Stimulated activated CD4-positive, alpha-beta T cell treated with anti-CD3 and anti-CD28 coated beads, TNF-alpha, amount 100 ng/mL, for 4 hours (primary cell): ENCODE measurements around the gene BCL11B.
A peak's percentile ranks its signal among the peaks of the same experiment; 100 is the strongest.
"Not testable (repeated sequence)": the region's sequence is repeated elsewhere in the genome, so short reads cannot be mapped to it uniquely, and the experiment has no call there.

ENCODE experiments used
- DNase-seq, 3 experiments: peaks; one replicate each; pipeline ENCODE4 v3.0.0-alpha.2; 2020; ENCODE audit warnings: low read depth in 3 of 3

BCL11B gene

DNA sequence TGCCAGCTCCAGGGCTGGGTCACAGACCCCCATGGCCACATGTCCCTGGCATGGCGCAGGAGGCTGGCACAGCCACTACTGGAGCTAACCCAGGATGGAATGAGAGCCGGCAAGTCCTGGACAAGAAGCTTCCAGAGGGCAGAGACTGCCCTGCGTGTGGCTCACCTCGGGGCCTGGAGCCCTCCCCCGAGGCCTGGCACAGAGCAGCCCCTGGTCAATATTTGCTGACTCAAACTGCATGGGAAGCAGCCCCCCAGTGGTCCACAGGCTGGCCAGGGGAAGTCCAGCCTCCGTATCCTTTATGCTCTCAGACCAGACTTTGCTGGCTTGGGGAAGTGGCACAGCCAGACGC is 71.4 kb downstream of the BCL11B start:
- no peak for DNase-seq

DNA sequence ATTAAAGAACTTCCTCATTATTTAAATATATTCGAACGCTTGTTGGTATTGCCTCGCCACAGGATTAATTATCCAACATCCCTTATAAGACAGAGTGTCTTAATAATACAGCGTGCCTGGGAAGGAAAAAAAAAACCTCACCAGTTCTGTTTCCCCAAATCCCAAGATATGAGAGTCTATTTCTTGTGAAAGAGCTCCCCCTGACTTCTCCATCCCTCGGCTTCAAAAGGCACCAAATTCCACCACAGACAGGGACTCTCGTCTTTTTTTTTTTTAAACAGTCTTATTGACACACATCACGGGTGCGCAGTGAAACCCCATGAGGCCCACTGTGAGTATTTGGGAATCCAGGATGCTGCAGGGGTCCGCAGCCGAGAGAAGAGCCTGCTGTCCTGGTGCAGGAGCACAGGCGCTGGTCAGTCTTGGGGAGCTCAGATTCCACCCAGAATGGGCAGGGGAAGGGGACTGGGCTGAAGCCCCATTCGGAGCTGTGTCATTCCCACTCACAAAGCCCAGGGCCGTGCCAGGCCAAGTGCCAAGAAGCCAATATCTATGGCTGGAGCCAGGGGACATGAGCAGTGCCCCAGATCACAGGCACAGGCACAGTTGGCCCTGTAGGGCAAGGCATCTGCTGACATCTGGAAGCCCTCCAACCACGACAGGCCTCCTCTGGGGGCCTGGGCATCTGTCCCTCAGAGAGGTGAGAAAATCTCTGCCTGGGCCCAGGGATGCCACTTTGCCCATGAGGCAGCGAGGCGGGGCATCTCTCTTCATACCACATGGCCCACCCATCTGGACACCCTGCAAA is 71.9 kb downstream of the BCL11B start:
- DNase-seq, result no peak

DNA sequence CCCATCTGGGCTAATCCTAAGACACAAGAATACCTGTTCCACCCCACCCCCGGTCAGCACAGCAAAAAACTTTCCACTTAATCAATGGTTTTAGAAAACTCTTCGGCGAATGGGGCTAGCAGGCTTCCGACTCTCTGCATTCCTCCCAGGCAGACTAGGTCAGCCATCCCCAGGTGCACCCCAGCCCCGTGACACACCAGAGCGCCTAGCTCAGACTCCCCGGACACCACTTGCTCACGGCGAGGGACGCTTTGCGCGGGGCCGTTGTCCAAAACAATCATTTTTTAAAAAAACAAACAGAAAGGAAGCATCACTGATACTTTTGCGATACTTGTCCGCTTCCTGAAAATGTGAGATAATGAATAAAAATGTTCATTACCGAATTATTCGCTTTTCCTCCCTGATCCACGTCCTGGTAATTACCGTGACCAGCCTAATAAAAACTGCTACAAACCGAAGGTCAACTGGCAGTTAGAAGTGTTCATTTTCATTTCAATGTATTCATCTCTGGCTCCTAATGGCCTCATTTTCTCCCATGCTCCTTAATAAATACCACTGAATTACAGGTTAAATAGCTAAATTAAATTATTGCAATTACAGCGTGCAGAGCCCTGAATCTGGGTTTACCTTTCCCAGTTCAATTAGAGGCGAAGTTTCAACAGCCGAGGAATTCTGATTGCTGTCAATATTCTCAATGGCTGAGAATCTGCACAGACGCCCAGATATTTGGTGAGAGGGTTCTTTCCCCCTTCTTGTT is 73.1 kb downstream of the BCL11B start:
- no peak for DNase-seq

DNA sequence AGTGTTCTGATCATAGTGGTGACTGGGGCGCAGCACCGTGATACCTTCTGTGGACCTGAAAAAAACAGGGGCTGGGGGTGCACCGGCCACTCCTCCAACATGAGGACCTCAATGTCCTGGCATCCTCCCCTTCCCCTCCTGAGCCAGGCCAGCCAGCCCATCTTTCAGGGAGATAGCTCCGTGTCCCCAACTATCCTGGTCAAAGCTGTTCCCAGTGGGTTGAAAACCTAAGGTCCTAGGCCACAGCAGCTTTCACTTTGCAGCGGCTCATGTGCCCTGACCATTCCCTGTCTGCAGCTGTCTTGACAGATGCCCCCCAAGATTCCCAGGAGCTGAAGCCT is 75.7 kb downstream of the BCL11B start:
- DNase-seq, result no peak

DNA sequence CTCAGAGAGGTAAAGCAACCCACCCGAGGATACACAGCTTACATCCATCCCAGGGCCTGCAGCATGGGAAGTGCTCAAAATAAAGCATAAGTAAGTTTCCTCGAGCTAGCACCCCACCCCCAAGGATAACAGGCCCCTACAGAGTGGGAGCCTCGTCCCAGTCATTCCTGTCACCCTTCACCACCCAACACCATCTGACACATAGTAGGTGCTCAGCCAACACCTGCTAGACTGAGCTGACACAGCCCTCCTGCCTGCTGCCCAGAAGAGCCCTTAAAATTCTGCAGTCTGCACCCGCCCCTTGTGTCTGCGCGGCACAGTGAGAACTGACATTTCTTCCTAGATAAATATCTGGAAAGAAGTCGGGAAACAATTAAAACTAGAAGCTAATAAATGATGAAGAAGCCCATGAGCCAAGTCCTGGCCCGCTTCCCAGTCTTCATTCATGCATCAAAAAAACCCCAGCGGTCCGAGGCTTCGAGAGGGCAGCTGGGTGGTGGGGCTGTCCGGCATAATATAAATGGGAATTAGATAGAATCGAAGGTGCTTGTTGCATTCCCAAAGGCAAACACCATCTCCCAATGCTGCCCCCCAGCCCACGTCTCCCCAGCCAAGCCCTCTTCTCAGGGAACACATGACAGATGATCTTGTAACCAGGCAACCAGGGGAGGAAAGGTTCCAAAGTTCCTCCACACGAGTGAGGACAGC is 76.2 kb downstream of the BCL11B start:
- no peak for DNase-seq

DNA sequence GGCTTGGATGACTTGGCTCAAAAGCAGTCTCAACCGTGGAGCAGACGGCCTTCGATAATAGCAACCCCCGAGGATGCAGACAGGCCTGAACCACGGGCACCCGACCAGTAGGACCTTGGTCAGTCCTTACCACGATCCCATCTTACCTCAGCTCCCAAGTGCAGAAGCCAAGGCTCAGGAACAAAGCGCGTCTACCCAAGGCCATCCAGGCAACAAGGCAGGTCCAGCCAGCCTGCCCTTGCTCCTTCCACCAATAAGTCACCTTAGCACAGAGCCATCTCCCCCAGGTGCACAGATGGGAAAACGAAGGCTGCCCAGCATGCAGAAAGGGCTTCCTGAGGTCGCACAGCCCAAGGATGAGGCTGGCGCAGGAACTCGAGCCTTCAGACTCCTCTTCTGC is 77.3 kb downstream of the BCL11B start:
- no peak for DNase-seq

DNA sequence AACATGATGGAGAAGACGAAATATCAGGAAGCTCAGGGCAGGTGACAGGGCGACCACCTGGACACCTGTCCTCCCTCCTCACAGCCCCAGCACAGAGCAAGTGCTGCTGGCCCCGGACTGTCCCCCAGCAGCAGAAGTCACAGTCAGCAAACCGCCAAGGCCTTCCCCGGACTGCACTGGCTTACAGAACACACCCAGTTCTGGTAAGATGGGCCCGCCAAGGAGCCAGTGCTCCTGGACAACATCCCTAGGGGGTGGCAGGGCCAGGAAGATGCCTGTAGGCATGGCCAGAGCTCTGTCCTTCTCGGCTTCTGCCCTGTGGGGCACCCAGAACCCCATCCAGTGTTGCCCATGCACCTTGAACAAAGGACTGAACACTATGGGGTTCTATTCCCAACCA is 77.9 kb downstream of the BCL11B start:
- DNase-seq, result no peak

DNA sequence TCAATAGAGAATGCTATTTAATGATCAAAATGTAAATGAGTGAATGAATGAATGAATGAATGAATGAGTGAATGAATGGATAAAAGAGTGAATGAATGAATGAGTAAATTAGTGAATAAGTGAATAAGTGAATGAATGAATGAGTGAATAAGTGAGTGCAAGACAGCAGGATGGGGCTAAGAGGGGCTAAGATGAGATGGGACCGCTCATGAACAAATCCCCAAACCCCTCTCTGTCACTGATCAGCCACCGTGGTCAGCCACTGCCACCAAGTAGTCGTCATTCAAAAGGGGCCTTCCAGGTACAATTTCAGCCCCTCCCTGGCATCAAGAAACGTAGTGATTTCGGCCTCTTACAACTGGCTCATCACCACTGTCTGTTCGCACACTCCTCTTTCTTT is 79.2 kb downstream of the BCL11B start:
- DNase-seq, result no peak

DNA sequence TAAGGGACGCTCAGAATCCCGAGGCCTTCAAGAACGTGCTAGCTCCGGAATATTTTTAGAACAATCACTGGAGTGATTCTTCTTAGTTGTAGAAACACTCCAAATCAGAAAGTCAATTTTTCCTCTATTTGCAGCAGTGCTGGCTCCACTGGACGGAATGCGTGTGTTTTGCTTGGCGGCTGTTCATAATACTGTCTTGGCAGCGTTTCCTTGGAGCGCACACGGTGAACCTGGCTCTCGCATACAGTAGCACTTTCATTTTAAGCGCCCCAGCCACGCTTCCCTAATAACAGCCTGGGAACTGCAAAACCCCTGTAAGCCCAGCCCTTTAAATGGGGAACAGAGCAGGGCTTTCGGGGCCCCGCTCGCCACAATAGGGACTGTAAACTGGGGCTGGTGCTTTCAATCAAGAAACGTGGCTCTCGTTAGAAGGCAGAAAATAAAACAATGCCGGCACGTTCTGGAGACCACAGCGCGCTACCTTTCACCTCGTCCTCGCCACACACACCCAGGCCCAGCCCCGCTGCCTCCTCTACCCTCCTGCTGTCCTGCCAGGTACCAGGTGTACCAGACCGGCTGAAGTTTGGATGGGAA is 79.9 kb downstream of the BCL11B start:
- DNase-seq, result no peak

DNA sequence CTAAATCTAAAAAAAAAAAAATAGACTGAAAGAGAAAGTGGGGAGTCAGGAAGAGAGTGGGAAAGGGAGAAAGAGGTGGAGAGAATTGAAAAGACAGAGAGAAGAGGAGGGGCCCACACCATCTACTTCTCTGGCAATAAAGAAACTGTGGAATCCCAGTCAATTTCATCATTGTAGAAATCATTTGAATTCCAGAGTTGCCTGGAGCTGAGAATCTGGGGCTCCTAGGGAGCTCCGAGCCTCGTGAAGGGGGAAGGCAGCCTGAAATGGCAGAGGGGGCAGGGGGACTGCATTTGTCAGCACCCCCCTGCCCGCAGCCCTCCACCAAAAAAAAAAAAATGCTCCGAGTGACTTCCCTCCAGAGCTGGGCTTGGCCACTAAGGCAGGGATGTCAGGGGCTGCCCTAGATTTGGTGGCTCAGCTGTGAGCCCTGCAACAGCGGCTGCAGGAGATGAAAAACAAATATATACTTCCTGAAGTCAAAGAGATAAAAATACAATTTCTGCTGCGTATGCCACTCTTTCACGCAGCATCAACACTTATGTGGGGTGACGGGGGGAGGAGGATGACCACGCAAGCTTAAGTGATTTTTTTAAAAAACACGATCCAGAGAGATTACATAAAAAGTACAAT is 80.5 kb downstream of the BCL11B start:
- DNase-seq, result no peak

DNA sequence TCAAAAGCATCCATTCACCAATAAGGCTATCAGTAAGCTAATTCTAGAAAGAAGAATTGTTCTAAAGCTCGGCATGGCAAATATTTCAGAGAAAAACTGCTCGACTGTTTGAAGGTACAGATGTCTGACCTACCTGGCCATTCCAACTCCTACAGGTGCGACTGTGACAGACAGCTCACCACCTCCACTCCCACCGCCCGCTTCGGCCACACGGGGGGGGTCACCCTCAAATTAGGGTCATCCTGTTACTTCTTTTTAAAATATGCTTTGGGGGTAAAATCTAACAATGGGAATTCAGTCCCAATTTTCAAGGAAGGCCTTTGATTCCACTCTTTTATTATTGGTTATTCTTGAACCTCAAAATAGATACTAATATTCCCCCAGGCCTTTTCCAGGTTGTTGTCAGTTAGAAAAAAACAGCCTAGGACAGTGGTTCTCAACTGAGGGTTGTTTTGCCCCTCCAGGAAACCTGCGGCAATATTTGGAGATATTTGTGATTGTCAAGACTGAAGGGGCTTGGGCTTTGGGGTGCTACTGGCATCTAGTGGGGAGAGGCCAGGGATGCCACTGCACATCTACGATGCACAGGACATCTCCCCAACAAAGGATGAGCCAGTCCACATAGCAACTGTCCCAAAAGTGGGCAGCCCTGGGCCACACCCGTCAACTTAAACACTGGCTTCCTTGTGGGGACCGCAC is 81.2 kb downstream of the BCL11B start:
- no peak for DNase-seq

DNA sequence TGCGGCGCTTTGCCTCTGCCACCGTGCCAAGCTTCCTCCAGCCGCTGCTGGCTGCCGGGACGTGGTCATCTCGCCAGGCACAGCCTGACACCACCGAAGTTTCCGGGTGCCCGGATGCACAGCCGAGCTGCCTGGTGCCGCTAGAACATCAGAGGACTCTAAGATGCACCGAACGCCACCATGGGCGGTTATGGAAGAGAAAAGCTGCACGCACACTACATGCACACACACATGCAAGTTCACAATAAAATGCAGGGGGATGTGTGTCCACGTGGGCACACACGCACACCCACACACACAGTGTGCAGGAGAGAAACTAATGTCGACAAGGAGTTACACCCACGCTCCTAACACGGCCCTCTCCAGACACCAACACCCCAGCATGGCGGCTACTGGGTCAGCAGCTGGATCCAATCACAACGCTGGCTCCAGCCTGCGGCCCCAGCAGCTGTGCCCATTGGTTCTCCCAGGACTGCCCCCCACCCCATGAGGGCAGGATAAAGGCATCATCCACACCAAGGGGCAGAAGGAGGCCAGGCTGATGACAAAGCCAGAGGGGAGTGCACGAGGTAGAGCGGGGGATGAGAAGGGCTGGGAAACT is 82.7 kb downstream of the BCL11B start:
- DNase-seq, result peak in 1 of 3 experiments; percentile 23

DNA sequence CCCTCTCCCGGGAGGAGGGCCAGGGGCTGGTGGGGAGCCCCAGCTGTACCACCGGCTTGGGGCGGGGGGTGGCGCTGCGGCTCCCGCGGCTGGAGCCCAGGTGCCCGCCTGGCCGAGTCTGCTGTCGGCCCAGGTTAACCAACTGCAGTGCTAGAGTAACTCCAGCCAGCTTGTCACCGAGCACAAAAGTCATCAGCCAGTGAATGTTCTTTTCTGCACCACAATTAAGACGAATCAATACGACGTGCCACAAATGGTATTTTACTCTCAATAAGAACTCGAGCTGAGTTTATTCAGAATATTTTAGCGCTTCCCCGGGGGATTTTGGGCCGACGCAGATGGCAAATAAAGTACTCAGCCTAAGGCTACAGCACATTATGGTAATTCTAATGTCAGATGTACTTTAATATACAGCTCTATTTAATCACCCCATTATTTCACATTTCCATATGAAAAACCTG is 83.2 kb downstream of the BCL11B start:
- no peak for DNase-seq

DNA sequence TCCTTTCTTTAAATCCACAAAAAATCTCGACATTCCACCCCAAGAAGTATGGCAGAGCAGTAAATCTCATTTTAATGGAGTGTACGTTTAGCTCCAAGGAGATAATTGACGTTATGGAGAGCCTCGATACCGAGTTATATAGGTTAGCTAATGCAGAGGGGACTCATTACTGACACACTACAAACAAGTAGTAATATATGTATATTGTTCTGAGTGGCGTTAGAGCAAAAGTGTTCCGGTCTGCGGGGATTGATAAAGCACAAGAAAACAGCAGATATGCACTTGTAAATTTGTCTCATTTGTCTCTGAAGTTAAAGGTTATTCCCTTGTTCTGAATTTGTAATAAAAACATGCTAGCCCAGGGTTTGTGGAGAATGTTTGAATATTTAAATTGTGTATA is 84.1 kb downstream of the BCL11B start:
- DNase-seq, result no peak

DNA sequence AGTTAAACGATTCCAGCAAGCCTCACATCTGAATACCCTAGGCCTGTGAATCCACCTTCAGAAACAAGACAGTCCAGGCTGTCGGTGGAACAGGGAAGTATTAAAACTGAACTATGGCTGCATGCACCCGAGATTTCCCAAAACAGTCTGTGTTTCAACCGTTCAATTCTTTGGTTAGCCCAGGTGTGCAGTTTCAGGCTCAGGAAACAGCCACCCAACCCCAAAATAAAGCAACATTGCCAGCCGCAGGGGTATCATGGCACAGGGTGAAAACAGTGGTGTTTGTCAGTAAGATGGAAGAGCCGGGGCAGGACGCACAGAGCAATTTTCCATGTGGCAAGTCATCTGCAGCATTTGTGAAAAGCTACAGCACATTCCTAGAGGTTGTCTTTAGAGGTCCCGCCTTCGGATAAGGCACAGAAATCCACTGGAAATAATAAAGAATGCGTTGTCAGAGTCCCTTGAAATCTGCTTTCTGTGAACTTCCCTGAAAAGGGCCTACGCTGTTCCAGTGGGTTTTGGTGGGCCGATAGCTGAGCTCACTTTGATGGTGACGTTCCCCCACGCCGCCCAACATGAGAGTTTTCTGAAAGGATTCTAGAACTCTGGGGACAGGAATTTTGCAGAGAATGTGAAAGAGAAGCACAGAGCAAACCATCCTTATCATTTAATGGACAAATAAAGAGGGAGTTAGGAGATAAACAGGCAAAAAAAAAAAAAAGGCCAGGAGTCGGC is 84.9 kb downstream of the BCL11B start:
- no peak for DNase-seq

DNA sequence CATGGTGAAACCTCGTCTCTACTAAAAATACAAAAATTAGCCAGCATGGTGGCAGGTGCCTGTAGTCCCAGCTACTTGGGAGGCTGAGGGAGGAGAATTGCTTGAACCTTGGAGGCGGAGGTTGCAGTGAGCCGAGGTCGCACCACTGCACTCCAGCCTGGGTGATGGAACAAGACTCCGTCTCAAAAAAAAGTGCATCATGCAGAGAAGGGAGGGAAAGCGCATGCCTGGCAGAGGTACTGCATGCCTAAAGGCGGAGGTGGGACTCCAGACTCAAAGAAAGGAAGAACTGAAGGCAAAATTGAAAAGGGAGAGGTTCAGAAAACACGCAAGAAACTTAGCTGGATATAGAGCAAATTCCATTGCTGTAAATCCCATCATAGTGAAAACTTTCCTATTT is 85.7 kb downstream of the BCL11B start:
- DNase-seq, result not testable (repeated sequence)

DNA sequence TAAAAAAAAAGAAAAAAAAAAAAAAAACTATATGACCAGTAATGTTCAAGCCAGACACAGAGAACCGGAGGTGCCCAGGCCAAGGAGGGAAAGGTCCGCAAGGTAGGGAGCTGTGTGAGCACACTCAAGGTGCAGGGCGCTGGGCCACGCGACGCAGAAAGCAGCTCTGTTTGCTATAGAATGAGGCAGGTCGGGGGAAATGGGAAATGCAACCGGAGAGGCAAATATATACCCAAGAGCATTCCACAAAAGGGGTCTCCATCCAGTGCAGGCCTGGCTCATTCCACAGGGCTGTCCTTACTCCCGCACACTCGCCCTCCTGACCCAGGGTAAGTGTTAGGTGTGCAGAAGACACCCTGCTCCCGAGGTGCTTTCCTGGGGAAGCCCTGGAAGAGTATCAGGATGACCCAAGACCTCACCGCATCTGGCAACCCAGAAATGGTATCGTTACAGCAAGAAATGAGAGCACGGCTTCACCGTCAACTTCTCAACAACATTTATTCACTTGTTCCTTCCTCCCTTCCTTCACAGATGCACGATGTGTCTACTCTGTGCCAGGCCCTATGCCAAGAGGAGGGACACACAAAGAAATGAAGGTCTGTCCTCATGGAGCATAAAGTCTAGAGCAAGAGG is 86.4 kb downstream of the BCL11B start:
- DNase-seq, result no peak

DNA sequence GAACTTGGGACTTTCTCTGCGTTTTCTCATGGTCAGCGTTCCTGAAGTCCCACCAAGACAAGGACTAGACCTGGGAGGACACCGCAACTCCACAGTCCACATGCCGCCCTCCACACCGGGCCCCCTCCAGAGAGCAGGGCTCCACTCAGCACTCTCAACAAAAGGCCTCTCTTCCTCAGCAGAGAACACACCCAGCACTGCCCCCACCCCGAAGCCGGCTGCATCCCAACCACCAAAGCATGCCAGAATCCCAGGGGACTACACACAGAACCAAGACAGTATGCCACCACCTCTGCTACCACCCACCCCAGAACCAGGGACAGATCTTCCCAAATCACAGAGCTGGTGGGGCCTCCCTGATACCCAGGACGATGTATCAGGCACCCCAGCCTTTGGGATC is 88.3 kb downstream of the BCL11B start:
- no peak for DNase-seq

DNA sequence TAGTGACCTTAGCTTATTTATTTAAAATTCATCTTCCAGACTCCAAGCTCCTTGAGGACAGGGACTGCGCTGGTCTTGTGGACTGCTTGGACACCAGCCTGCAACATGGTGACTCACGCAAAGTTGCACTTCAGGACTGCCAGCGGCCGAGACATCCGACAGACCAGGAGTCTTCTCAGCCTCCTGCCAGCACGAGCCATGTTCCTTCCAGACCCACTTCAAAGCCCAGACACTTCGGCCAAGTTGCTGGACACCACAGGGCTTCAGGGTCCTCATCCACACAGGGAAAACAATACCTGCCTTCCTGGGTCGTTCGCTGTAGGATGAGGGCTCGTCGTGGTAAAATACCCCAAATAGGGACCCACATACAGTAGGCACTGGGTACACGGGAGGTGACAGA is 88.7 kb downstream of the BCL11B start:
- DNase-seq, result no peak
